Measurements from ENCODE around the gene PIAS4.
A peak's percentile ranks its signal among the peaks of the same experiment; 100 is the strongest.

PIAS4 gene

GRCh38 chr19:4065430-4066175, 58.1 kb downstream of the PIAS4 start:
- peak overlapping the region in 19 of 21 experiments; percentile 94 to 100 (median 98) for H3K27ac ChIP-seq
- H3K4me3 ChIP-seq = peak overlapping the region; percentile 78 to 100 (median 98)

DNA sequence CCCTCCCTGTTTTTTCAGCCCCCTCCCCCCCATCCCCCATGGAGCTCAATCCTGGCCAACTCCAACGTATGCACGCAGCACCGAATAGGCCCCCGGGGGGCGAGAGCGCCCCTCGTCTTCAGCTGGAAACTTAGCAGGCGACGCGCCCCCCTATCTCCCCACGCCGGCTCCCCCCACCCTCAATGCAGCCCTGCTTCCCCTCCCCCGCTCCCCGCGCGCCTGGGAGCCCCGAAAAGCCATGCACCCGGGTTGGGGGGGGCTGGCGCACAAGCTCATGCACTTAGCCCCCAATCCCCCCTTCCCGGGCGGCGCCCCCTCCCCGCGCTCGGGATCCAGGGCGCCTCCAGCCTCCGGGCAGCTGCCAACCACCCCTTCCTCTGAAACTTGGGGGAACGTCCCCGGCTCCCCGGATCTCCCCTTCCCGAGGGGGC, 58.7 kb downstream of the PIAS4 start:
- peak overlapping the region; percentile 78 to 100 (median 98) for H3K4me3 ChIP-seq
- peak overlapping the region; percentile 91 to 100 (median 97) for H3K27ac ChIP-seq

DNA sequence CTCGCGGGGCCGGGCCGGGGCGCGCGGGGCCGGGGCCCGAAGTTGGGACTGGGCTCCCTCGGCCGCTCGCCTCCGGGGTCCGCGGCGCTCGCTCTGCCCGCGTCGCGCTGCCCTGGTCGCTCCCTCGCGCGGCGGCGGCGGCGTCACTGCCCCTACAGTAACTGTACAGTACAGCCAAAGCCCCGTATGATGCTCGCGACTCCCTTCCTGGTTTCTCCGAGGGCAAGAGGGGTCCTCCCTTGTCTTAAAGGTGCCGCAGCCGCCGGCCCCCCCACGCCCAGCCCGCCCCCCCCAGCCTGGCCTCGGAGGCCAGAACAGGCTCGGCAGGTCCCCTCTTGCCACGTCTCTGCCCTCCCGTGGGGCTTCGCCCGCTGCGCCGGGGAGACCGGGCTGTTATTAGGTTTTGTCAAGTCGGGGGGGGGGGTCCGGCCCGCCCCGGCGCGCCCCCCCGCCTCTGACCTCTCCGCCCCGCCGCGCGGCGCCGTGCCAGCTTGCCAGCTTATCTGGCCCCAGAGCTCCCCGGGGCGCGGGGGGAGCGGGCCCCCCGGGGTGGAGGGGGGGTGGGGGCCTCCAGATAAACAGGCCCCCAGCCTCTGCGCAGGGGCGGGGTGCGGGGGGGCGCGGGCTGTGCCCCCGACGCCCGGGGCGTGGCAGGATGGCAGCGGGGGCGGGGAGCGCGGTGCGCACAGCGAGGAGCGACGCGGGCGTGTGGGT, 59.3 kb downstream of the PIAS4 start, which contains the start of gene ZBTB7A:
Gene ZBTB7A (minus strand): TSS at position 218 of the 714 bp plus-strand sequence. CDS start 11,667 bp downstream, outside the sequence.
- peak within 1 kb of the TSS; percentile 91 to 100 (median 98) for H3K27ac ChIP-seq
- peak within 1 kb of the TSS; percentile 78 to 100 (median 98) for H3K4me3 ChIP-seq

- Histone ChIP-seq H3K4me3 (peak overlapping the region; percentile 78 to 100 (median 98)), H3K27ac (peak overlapping the region; percentile 91 to 100 (median 97))
Measured at GRCh38 chr19:4067396-4068046, 60.0 kb downstream of the PIAS4 start.

DNA sequence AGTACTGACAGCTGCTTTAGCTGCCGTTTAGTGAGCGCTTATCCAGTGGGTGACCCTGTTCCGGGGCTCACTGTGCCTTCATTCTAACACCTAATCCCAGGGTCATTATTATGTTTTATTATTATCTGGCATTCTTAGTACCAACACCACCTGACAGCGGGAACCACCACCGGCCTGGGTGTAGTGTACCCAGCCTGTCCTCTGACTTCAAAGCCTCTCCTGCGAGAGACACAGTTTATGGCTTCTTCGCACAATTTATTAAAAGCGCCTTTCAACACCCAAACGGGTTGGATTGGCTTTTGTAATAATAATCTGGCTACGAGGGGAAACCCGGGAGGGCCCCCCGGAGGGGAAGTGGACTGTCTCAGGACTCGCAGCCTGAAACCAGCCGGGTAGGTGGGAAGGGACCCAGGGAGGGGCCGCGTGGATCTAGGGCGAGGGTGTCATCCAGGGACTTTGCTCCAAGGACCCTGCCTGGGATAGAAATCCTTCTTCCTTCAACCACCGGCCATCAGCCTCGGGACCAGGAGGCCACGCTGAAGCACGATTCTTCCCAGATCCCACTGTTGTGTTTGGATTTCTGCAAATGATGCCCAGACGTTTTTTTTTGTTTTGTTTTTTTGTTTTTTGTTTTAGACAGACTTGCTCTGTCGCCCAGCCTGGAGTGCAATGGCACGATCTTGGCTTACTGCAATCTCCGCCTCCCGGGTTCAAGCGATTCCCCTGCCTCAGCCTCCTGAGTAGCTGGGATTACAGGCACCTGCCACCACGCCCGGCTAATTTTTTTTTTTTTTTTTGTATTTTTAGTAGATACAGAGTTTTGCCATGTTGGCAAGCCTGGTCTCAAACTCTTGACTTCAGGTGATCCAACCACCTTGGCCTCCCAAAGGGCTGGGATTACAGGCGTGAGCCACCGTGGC, 60.8 kb downstream of the PIAS4 start:
- peak overlapping the region; percentile 91 to 100 (median 97) for H3K27ac ChIP-seq
- H3K4me3 ChIP-seq = peak overlapping the region; percentile 78 to 100 (median 98)

- no peak overlapping the region for H3K4me3 ChIP-seq
- H3K27ac ChIP-seq = peak overlapping the region in 2 of 21 experiments; percentile 21 to 100
Measured at GRCh38 chr19:4069331-4069959, 61.9 kb downstream of the PIAS4 start.

DNA sequence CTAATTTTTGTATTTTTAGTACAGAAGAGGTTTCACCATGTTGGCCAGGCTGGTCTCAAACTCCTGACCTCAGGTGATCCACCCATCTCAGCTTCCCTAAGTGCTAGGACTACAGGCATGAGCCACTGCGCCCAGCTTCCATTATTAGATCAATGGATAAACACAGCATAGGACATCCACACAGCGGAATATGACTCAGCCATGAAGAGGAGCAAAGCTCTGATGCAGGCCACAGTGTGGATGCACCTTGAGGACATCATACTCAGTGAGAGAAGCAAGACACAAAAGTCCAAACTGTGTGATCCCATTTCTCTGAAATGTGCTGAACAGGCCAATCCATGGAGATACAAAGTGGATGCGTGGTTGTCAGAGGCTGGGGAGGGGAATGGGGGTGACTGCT, 64.1 kb downstream of the PIAS4 start:
- no peak overlapping the region for H3K27ac ChIP-seq

DNA sequence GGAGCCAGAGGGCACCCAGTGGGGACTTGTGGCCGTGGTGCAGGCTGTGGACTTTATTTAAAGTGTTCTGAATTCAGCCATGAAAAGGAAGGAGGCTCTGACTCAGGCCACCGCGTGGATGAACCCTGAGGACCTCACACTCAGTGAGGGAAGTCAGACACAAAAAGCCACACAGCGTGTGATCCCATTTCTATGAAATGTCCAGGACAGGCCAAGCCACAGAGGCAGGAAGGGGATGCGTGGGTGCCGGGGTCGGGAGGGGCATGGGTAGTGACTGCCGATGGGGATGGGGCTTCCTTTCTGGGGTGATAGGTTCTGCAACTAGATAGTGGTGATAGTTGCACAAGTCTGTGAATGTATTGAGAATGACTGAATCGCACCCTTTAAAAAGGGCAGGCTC, 67.8 kb downstream of the PIAS4 start:
- Histone ChIP-seq H3K27ac (peak overlapping the region in 2 of 21 experiments; percentile 11 to 28), H3K4me3 (no peak overlapping the region)

More for the DNA sequence above, 64.1 kb downstream of the PIAS4 start:
- H3K4me3 ChIP-seq = no peak overlapping the region

- Histone ChIP-seq H3K27ac (peak overlapping the region in 15 of 21 experiments; percentile 13 to 93 (median 83)), H3K4me3 (no peak overlapping the region)
Measured at GRCh38 chr19:4077007-4077374, 69.5 kb downstream of the PIAS4 start.

GRCh38 chr19:4077800-4078684, 70.5 kb downstream of the PIAS4 start:
- Histone ChIP-seq H3K4me3 (peak overlapping the region; percentile 26 to 54 (median 42)), H3K27ac (peak overlapping the region in 20 of 21 experiments; percentile 65 to 93 (median 82))

GRCh38 chr19:4080473-4080872, 72.9 kb downstream of the PIAS4 start:
- no peak overlapping the region for H3K4me3 ChIP-seq
- no peak overlapping the region for H3K27ac ChIP-seq

DNA sequence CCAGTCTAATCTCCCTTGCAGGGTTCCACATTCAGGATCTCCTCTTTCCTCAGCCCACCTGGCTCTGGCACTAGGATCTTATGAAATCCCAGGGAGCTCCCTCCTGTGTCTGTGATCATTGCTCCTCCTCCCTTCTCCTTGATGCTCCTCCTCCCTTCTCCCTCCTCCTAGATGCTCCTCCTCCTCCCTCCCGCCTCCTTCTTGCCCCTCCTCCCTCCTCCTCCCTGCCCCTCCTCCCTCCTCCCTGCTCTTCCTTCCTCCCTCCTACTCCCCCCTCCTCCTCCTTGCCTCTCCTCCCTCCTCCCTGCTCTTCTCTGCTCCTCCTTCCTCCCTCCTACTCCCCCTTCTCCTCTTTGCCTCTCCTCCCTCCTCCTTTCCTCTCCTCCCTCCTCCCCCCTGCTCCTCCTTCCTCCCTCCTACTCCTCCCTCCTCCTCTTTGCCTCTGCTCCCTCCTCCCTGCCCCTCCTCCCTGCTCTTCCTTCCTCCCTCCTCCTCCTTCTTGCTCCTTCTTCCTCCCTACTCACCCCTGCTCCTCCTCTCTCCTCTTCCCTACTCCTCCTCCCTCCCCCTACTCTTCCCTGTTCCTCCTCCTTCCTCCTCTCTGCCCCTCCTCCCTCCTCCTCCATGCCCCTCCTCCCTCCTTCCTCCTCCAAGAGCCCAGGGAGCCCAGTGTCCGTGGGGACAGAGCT, 74.0 kb downstream of the PIAS4 start:
- H3K4me3 ChIP-seq = no peak overlapping the region
- H3K27ac ChIP-seq = no peak overlapping the region

- Histone ChIP-seq H3K27ac (no peak overlapping the region), H3K4me3 (no peak overlapping the region)
Measured at GRCh38 chr19:4082172-4082571, 74.6 kb downstream of the PIAS4 start.

DNA sequence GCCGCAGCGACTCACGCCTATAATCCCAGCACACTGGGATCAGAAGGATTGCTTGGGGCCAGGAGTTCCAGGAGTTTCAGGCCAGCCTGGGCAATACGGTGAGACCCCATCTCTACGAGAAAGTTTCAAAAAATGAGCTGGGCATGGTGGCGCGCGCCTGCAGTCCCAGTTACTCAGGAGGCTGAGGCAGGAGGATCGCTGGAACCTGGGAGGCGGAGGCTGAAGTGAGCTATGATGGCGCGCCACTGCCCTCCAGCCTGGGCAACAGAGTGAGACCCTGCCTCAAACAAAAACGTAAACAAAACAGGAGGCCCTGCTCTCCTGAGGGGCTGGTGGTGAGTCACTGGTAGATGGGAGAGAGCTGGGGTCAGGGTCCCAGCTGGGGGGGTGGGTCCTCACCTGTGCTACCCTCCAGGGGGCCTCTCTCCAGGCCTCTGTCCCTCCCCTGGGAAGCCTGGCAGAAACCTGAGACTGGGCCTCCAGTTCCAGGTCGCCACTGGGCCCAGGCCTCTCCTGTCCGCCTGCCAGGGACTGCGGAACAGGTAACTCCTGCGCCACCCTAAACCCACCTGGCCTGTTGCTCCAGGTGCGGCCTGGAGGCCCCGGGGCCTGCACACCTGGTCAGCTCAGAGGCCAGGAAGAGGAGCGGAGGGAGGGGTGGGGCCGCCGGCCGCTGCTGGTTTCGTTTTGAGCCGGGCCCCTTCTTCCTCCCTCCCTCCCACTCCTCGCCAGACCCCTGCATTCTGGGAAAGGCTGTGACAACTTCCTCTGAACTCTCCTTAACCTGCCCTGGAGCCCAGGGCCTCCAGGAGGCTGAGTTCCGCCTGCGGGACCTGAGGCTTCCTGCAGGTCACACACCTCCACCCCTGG, 76.4 kb downstream of the PIAS4 start:
- Histone ChIP-seq H3K27ac (peak overlapping the region in 16 of 21 experiments; percentile 2 to 83 (median 54)), H3K4me3 (peak overlapping the region in 3 of 7 experiments; percentile 7 to 18 (median 15))

- Histone ChIP-seq H3K27ac (peak overlapping the region in 12 of 21 experiments; percentile 2 to 83 (median 62)), H3K4me3 (peak overlapping the region in 1 of 7 experiments; percentile 15)
Measured at GRCh38 chr19:4084547-4084877, 77.0 kb downstream of the PIAS4 start.

DNA sequence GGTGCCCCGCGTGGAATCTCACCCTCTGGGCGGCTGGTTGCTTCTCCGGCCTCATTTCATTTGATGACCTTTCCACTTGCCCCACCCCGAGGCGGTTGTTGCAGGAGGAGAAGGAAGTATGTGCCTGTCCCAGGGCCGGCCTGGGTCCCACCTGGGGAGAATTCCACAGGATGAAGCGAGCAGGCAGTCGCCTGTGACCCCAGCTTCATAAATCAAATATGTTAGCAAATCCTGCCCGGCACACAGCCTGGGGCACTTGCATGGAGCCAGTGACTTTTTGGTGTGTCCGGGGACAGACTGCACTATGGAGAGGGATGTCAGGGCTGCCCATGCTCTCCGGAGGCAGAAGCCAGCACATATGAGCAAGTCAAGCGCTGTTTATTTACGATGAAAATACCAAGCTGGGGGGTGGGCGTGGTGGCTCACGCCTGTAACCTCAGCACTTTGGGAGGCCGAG, 78.9 kb downstream of the PIAS4 start:
- H3K4me3 ChIP-seq = no peak overlapping the region
- H3K27ac ChIP-seq = peak overlapping the region in 1 of 21 experiments; percentile 31

All from skin epidermis (tissue), 12 donors.